Activated naive CD4-positive, alpha-beta T cell treated with anti-CD3 and anti-CD28 coated beads for 36 hours (primary cell): ENCODE measurements around the gene DSTN. TPM values are rescaled to one million over a fixed set of nuclear protein-coding genes. Genes with fewer than 3 reads are reported as not detected.

Source experiments
- CTCF ChIA-PET: fragments of 350-600 bp; sonication (Branson Sonifier 250); formaldehyde crosslinking; loops from one replicate; lab custom pipeline; 2021; ENCODE audit warnings: antibody characterized with exemption; lab: Charles Lee
- DNase-seq: peaks from one replicate; pipeline ENCODE4 v3.0.0-alpha.2; 2020
- H3K27ac Mint-ChIP-seq: one replicate; pipeline ENCODE4 v1.8.0; 2021; ENCODE audit warnings: mild to moderate bottlenecking, mixed read lengths
- H3K27me3 Mint-ChIP-seq: one replicate; pipeline ENCODE4 v1.8.0; 2021; ENCODE audit warnings: low read depth, mixed read lengths
- H3K36me3 Mint-ChIP-seq: one replicate; pipeline ENCODE4 v1.8.0; 2021; ENCODE audit warnings: low read depth, mixed read lengths
- H3K4me1 Mint-ChIP-seq: one replicate; pipeline ENCODE4 v1.8.0; 2021; ENCODE audit warnings: low read depth, mixed read lengths
- H3K4me3 Mint-ChIP-seq: one replicate; pipeline ENCODE4 v1.8.0; 2021; ENCODE audit warnings: mild to moderate bottlenecking, moderate library complexity, mixed read lengths
- H3K9me3 Mint-ChIP-seq: one replicate; pipeline ENCODE4 v1.8.0; 2021; ENCODE audit warnings: mixed read lengths
- intact Hi-C: fragments of 100-400 bp; cut with micrococcal nuclease; formaldehyde crosslinking; loops from one replicate; pipeline ENCODE4 v1.15.1; 2023
- total RNA-seq, 2 experiments: library from RNA; stranded (reverse); gene quantifications; one replicate each; pipeline ENCODE4 v1.2.3, GENCODE V29; 2021

DSTN gene
- total RNA-seq, 2 experiments from 2014 or later: 68.9 to 69.7 TPM

GRCh38 chr20:17587148-17587547, 17.3 kb downstream of the DSTN start:
- no peaks in the 10 kb centered on the region for H3K9me3 Mint-ChIP-seq
- H3K4me3 Mint-ChIP-seq: no peak overlapping the region
- peaks cover 24% of the 10 kb centered on the region for H3K4me1 Mint-ChIP-seq
- no peak for DNase-seq
- no peaks in the 10 kb centered on the region for H3K27me3 Mint-ChIP-seq
- CTCF ChIA-PET: interaction anchor here (0.6 kb wide), 1 partner anchor 50 kb away, joined by 3 read pairs; no protein-coding TSS in a partner anchor
- intact Hi-C loops: no loop called here
- peaks cover 7% of the 10 kb centered on the region for H3K36me3 Mint-ChIP-seq
- H3K27ac Mint-ChIP-seq: no peak overlapping the region

GRCh38 chr20:17587824-17588223, 17.9 kb downstream of the DSTN start:
- no peak for DNase-seq
- Mint-ChIP-seq H3K4me3 (no peak overlapping the region), H3K27ac (no peak overlapping the region), H3K9me3 (no peaks in the 10 kb centered on the region), H3K36me3 (peaks cover 6% of the 10 kb centered on the region), H3K27me3 (no peaks in the 10 kb centered on the region), H3K4me1 (peaks cover 21% of the 10 kb centered on the region)
- CTCF ChIA-PET: no interaction called here
- intact Hi-C loops: no loop called here

DNA sequence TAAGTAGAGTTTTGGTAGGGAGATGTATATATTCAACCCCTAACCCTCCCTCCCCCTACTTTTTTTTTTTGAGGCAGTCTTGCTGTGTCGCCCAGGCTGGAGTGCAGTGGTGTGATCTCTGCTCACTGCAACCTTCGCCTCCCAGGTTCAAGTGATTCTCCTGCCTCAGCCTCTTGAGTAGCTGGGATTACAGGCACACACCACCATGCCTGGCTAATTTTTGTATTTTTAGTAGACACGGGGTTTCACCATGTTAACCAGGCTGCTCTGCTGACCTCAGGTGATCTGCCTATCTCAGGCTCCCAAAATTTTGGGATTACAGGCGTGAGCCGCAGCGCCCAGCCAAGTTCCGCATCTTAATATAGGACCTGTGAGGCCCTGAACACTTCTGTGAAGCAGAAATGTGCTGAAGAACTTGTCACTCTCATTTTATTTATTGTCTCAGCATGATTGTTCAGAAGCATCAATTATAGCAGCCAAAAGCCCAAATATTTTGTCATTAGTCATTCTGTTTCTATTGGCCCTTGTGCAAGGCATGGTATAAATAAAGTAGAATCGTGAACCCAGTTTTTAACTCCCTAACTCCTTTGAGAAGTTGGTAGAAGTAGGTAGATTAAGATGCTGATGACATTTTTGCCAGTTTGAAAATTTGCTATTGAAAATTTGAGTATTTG, 19.4 kb downstream of the DSTN start:
- H3K27me3 Mint-ChIP-seq: no peaks in the 10 kb centered on the region
- no peak overlapping the region for H3K4me3 Mint-ChIP-seq
- DNase-seq: no peak
- intact Hi-C loops: no loop called here
- H3K9me3 Mint-ChIP-seq: no peaks in the 10 kb centered on the region
- peaks cover 6% of the 10 kb centered on the region for H3K36me3 Mint-ChIP-seq
- peaks cover 23% of the 10 kb centered on the region for H3K4me1 Mint-ChIP-seq
- no peak overlapping the region for H3K27ac Mint-ChIP-seq
- CTCF ChIA-PET: interaction anchor here (1.2 kb wide), 1 partner anchor 10 kb away, joined by 3 read pairs; no protein-coding TSS in a partner anchor

GRCh38 chr20:17590245-17590644, 20.4 kb downstream of the DSTN start:
- intact Hi-C loops: no loop called here
- Mint-ChIP-seq H3K27me3 (no peaks in the 10 kb centered on the region), H3K4me3 (no peak overlapping the region), H3K9me3 (no peaks in the 10 kb centered on the region), H3K4me1 (peaks cover 26% of the 10 kb centered on the region), H3K27ac (no peak overlapping the region), H3K36me3 (peaks cover 6% of the 10 kb centered on the region)
- CTCF ChIA-PET: interaction anchor here (1.2 kb wide), 1 partner anchor 11 kb away, joined by 3 read pairs; no protein-coding TSS in a partner anchor
- DNase-seq: no peak

DNA sequence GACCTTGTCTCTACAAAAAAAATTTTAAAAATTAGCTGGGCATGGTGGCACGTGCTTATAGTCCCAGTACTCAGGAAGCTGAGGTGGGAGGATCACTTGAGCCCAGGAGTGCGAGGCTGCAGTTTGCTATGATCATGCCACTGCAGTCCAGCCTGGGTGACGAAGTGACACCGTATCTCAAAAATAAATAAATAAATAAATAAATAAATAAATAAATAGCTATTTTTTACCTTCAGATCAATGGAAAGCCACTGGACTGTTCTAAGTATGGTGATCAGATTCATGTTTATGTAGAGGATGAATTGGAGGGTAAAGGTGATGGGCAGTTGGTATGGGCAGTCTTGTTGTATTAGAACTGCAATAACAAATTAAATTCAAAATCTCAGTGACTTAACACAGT, 24.0 kb downstream of the DSTN start:
- intact Hi-C loops: no loop called here
- H3K4me3 Mint-ChIP-seq: no peak overlapping the region
- no peak for DNase-seq
- CTCF ChIA-PET: interaction anchor here (0.7 to 1.6 kb wide), 4 partner anchors 14 to 89 kb away, joined by 3 to 4 read pairs (median 3); no protein-coding TSS in a partner anchor
- no peaks in the 10 kb centered on the region for H3K27me3 Mint-ChIP-seq
- no peak overlapping the region for H3K27ac Mint-ChIP-seq
- H3K9me3 Mint-ChIP-seq: no peaks in the 10 kb centered on the region
- peaks cover 30% of the 10 kb centered on the region for H3K4me1 Mint-ChIP-seq
- peaks cover 3% of the 10 kb centered on the region for H3K36me3 Mint-ChIP-seq

- peaks cover 2% of the 10 kb centered on the region for H3K36me3 Mint-ChIP-seq
- peaks cover 30% of the 10 kb centered on the region for H3K4me1 Mint-ChIP-seq
- CTCF ChIA-PET: interaction anchor here (0.7 to 1.6 kb wide), 4 partner anchors 15 to 89 kb away, joined by 3 to 4 read pairs (median 3); no protein-coding TSS in a partner anchor
- H3K27me3 Mint-ChIP-seq: no peaks in the 10 kb centered on the region
- no peak for DNase-seq
- H3K9me3 Mint-ChIP-seq: no peaks in the 10 kb centered on the region
- H3K27ac Mint-ChIP-seq: no peak overlapping the region
- H3K4me3 Mint-ChIP-seq: no peak overlapping the region
- intact Hi-C loops: no loop called here
Measured at GRCh38 chr20:17594443-17594842, 24.6 kb downstream of the DSTN start.

DNA sequence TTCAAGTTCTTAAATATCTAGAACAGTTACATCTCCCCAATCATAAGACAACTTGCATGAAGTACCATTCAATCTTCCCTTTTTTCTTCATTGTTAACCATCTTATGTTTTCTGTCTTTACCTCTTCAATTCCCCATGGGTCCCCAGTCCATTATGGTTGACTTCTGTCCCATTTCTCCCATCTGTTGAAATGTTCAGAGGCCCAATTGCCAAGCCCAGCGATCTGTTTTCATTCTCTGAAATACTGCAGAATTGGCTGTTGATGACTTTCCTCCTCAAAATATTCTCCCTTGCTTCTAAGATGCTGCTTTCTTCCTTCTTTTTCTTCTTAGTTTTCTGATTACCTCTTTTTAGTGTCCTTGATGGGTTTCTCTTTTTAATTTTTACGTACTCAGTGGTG, 26.0 kb downstream of the DSTN start:
- peaks cover 30% of the 10 kb centered on the region for H3K4me1 Mint-ChIP-seq
- peaks cover 5% of the 10 kb centered on the region for H3K36me3 Mint-ChIP-seq
- H3K9me3 Mint-ChIP-seq: no peaks in the 10 kb centered on the region
- no peak for DNase-seq
- H3K4me3 Mint-ChIP-seq: no peak overlapping the region
- intact Hi-C loops: no loop called here
- H3K27ac Mint-ChIP-seq: no peak overlapping the region
- CTCF ChIA-PET: no interaction called here
- H3K27me3 Mint-ChIP-seq: no peaks in the 10 kb centered on the region

- Mint-ChIP-seq H3K4me1 (peaks cover 26% of the 10 kb centered on the region), H3K4me3 (no peak overlapping the region), H3K27ac (no peak overlapping the region), H3K36me3 (peaks cover 7% of the 10 kb centered on the region), H3K9me3 (no peaks in the 10 kb centered on the region), H3K27me3 (no peaks in the 10 kb centered on the region)
- CTCF ChIA-PET: no interaction called here
- intact Hi-C loops: no loop called here
- DNase-seq: no peak
Measured at GRCh38 chr20:17598013-17598550, 28.2 kb downstream of the DSTN start.

DNA sequence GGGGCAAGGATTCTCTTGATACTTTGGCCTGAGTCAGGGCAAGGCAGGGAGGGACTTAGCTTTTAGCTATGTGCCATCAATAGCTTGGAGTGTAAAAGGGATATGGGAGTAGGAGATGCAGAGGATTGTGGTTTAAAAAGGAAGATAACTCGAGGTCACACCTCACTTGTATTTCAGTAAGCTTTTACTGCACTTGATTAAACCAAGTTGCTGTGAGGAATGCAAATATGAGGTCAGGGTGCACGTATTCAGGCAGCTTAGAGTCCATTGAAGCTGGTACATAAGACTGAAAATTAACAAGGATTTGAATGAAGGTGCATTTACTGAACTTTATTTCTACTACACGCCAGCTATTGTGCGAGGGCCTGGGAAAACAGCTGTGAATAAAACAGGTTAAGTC, 32.1 kb downstream of the DSTN start:
- no peaks in the 10 kb centered on the region for H3K9me3 Mint-ChIP-seq
- H3K4me3 Mint-ChIP-seq: no peak overlapping the region
- peaks cover 12% of the 10 kb centered on the region for H3K36me3 Mint-ChIP-seq
- intact Hi-C loops: loop anchor here (2.0 kb wide), 1 partner anchor 31 kb away; the partner anchor contains the start of gene DSTN
- no peak for DNase-seq
- no peak overlapping the region for H3K27ac Mint-ChIP-seq
- no peaks in the 10 kb centered on the region for H3K27me3 Mint-ChIP-seq
- CTCF ChIA-PET: interaction anchor here (1.5 to 1.8 kb wide), 2 partner anchors 31 to 97 kb away, joined by 7 to 8 read pairs; partner anchors contain the start of gene DSTN
- peaks cover 7% of the 10 kb centered on the region for H3K4me1 Mint-ChIP-seq

DNA sequence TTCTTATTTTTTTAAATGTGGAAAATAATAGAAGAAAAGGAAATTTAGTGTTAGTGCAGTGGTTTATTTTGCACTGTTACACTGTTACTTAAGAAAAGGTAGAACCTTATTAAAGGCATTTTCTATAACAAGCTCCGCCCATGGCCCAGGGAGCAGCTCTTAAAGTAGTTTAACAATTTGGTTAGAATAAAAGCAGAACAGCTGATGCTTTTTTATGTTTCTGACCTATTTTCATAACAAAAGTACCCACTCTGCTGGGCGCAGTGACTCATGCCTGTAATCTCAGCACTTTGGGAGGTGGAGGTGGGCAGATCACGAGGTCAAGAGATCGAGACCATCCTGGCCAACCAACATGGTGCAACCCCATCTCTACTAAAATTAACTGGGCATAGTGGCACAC, 32.6 kb downstream of the DSTN start:
- no peak overlapping the region for H3K27ac Mint-ChIP-seq
- CTCF ChIA-PET: interaction anchor here (0.9 to 1.8 kb wide), 3 partner anchors 25 to 97 kb away, joined by 3 to 8 read pairs (median 7); partner anchors contain the start of gene DSTN
- H3K27me3 Mint-ChIP-seq: no peaks in the 10 kb centered on the region
- no peak overlapping the region for H3K4me3 Mint-ChIP-seq
- intact Hi-C loops: no loop called here
- H3K36me3 Mint-ChIP-seq: peaks cover 12% of the 10 kb centered on the region
- no peaks in the 10 kb centered on the region for H3K9me3 Mint-ChIP-seq
- peaks cover 5% of the 10 kb centered on the region for H3K4me1 Mint-ChIP-seq
- DNase-seq: no peak

- DNase-seq: no peak
- Mint-ChIP-seq H3K4me1 (peaks cover 10% of the 10 kb centered on the region), H3K9me3 (no peaks in the 10 kb centered on the region), H3K36me3 (peaks cover 20% of the 10 kb centered on the region), H3K27me3 (no peaks in the 10 kb centered on the region), H3K4me3 (no peak overlapping the region), H3K27ac (no peak overlapping the region)
- CTCF ChIA-PET: no interaction called here
- intact Hi-C loops: no loop called here
Measured at GRCh38 chr20:17605131-17605660, 35.3 kb downstream of the DSTN start.

- CTCF ChIA-PET: interaction anchor here (0.5 to 1.4 kb wide), 3 partner anchors 40 to 75 kb away, joined by 3 to 4 read pairs (median 3); partner anchors contain the start of gene BFSP1
- H3K4me1 Mint-ChIP-seq: peaks cover 17% of the 10 kb centered on the region
- intact Hi-C loops: no loop called here
Measured at GRCh38 chr20:17606001-17606400, 36.1 kb downstream of the DSTN start.

More at GRCh38 chr20:17606001-17606400, 36.1 kb downstream of the DSTN start:
- H3K4me3 Mint-ChIP-seq: no peak overlapping the region
- H3K27me3 Mint-ChIP-seq: no peaks in the 10 kb centered on the region
- DNase-seq: no peak
- no peak overlapping the region for H3K27ac Mint-ChIP-seq
- H3K9me3 Mint-ChIP-seq: no peaks in the 10 kb centered on the region
- peaks cover 16% of the 10 kb centered on the region for H3K36me3 Mint-ChIP-seq
